Thymus (tissue), 11 donors: ENCODE results near the gene TEX55. TPM values are rescaled to one million over a fixed set of nuclear protein-coding genes. Genes with fewer than 3 reads are reported as not detected.
"Not testable (repeated sequence)": the region's sequence is repeated elsewhere in the genome, so short reads cannot be mapped to it uniquely, and the experiment has no call there.

Source experiments
- DNase-seq, 9 donors: peaks; one replicate each; pipeline ENCODE4 v3.0.0-alpha.2; 2013; ENCODE audit warnings: low spot score in 9 of 9, low read depth in 6 of 9, missing footprints in 1 of 9
- H3K27ac ChIP-seq, 2 donors: one replicate each; pipeline ENCODE4 v1.5.1; 2013; ENCODE audit warnings: control low read depth in 1 of 2, low read depth in 1 of 2, low read length in 1 of 2, mild to moderate bottlenecking in 1 of 2, moderate library complexity in 1 of 2
- H3K27me3 ChIP-seq, 2 donors: one replicate each; pipeline ENCODE4 v1.5.1; 2013; ENCODE audit warnings: low read length in 1 of 2; ENCODE audit not compliant: control insufficient read depth in 2 of 2, insufficient read depth in 1 of 2
- H3K36me3 ChIP-seq, 2 donors: one replicate each; pipeline ENCODE4 v1.5.1; 2013; ENCODE audit warnings: low read length in 1 of 2, mild to moderate bottlenecking in 1 of 2, moderate library complexity in 1 of 2; ENCODE audit not compliant: control insufficient read depth in 2 of 2, insufficient read depth in 2 of 2
- H3K4me1 ChIP-seq, 2 donors: one replicate each; pipeline ENCODE4 v1.5.1; 2013; ENCODE audit warnings: low read length in 2 of 2; ENCODE audit not compliant: control insufficient read depth in 2 of 2, insufficient read depth in 2 of 2
- H3K4me3 ChIP-seq, 2 donors: one replicate each; pipeline ENCODE4 v1.5.1; 2013; ENCODE audit warnings: low read length in 2 of 2, control low read depth in 1 of 2, mild to moderate bottlenecking in 1 of 2
- H3K9me3 ChIP-seq, 2 donors: one replicate each; pipeline ENCODE4 v1.5.1; 2013; ENCODE audit warnings: low read length in 1 of 2, mild to moderate bottlenecking in 1 of 2; ENCODE audit not compliant: control insufficient read depth in 2 of 2, insufficient read depth in 1 of 2
- WGBS: extraction: QIAGEN DNeasy Blood & Tissue Kit; methylation state at CpG from one replicate; pipeline ENCODE4 v1.1.7; 2013; 5-methylcytosine and 5-hydroxymethylcytosine counted together
- polyA plus RNA-seq: library from polyadenylated mRNA; stranded (reverse); fragments of 200-250 nt; gene quantifications from one replicate; pipeline ENCODE4 v1.2.3, GENCODE V29; 2013
- total RNA-seq: library from RNA; stranded (reverse); fragments of 120-200 nt; gene quantifications from one replicate; pipeline ENCODE4 v1.2.4, GENCODE V29; 2013
- donor health status: healthy.

TEX55 gene
- total and polyA plus RNA-seq, 2 donors: not detected

DNA sequence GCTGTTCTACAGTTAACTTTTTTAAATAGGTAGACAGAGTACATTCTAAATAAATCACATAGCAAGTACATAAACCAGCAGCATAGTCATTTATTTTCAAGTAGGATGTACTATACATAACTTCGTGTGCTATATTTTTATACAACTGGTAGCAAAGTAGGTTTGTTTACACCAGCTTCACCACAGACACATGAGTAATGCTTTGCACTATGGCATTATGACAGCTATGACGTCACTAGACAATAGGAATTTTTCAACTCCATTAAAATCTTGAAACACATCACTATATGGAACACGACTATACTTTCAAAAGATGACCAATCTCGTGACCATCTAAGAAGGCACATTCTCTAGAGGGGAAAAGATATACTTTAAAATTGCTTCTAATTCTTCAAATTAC, 3.5 kb downstream of the TEX55 start:
- no peaks in the 10 kb centered on the region for H3K36me3 ChIP-seq

GRCh38 chr3:119156868-119157267, 10.9 kb downstream of the TEX55 start:
- no peak for DNase-seq
- no peaks in the 10 kb centered on the region for H3K27me3 ChIP-seq
- no peaks in the 10 kb centered on the region for H3K4me1 ChIP-seq
- peaks cover 0 to 11% of the 10 kb centered on the region in 2 donors for H3K9me3 ChIP-seq
- H3K36me3 ChIP-seq: no peaks in the 10 kb centered on the region
- no peak overlapping the region for H3K27ac ChIP-seq
- no peak overlapping the region for H3K4me3 ChIP-seq

More for the DNA sequence above, 3.5 kb downstream of the TEX55 start:
- Histone ChIP-seq H3K4me3 (no peak overlapping the region), H3K9me3 (no peaks in the 10 kb centered on the region), H3K4me1 (no peaks in the 10 kb centered on the region), H3K27ac (no peak overlapping the region), H3K27me3 (no peaks in the 10 kb centered on the region)
- DNase-seq: no peak
- WGBS: 93% methylated on average over 4 of the region's 4 CpGs

GRCh38 chr3:119157971-119158370, 12.0 kb downstream of the TEX55 start:
- DNase-seq: no peak
- WGBS: 94% methylated on average over 2 of the region's 2 CpGs
- no peaks in the 10 kb centered on the region for H3K36me3 ChIP-seq
- no peak overlapping the region for H3K4me3 ChIP-seq
- peaks cover 0 to 11% of the 10 kb centered on the region in 2 donors for H3K9me3 ChIP-seq
- no peaks in the 10 kb centered on the region for H3K4me1 ChIP-seq
- no peaks in the 10 kb centered on the region for H3K27me3 ChIP-seq
- no peak overlapping the region for H3K27ac ChIP-seq

GRCh38 chr3:119160361-119160760, 14.4 kb downstream of the TEX55 start:
- H3K36me3 ChIP-seq: no peaks in the 10 kb centered on the region
- H3K27ac ChIP-seq: no peak overlapping the region
- H3K27me3 ChIP-seq: no peaks in the 10 kb centered on the region
- H3K4me3 ChIP-seq: no peak overlapping the region
- WGBS: 40% methylated on average over 1 of the region's 1 CpG
- peaks cover 0 to 19% of the 10 kb centered on the region in 2 donors for H3K9me3 ChIP-seq
- H3K4me1 ChIP-seq: no peaks in the 10 kb centered on the region
- DNase-seq: no peak

- DNase-seq: no peak
- peaks cover 0 to 19% of the 10 kb centered on the region in 2 donors for H3K9me3 ChIP-seq
- H3K27me3 ChIP-seq: no peaks in the 10 kb centered on the region
- no peak overlapping the region for H3K27ac ChIP-seq
- H3K36me3 ChIP-seq: no peaks in the 10 kb centered on the region
- H3K4me1 ChIP-seq: no peaks in the 10 kb centered on the region
- 64% methylated on average over 1 of the region's 1 CpG for WGBS
- H3K4me3 ChIP-seq: no peak overlapping the region
Observed at GRCh38 chr3:119160815-119161214, 14.8 kb downstream of the TEX55 start.

DNA sequence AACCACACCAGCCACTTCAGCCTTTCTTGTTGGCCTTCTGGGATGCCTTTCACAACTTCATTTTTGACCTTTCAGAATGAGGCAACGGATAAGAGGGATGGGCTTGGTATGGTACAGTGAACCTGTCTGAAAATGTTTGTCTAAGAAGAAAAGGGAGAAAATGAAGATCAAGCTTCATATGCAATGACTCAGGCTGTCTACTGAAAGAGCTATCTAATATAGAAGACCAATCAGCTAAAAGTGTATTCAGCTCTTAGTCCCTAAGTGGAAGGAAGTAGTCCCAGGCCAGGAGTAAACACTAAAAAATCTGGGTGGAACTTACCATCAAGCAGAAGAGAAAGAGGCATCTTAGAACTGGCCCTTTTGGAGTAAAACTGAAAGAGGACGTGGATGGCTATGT, 15.3 kb downstream of the TEX55 start:
- no peaks in the 10 kb centered on the region for H3K4me1 ChIP-seq
- H3K27me3 ChIP-seq: no peaks in the 10 kb centered on the region
- no peak for DNase-seq
- 83% methylated on average over 2 of the region's 2 CpGs for WGBS
- no peak overlapping the region for H3K27ac ChIP-seq
- peaks cover 0 to 15% of the 10 kb centered on the region in 2 donors for H3K9me3 ChIP-seq
- H3K36me3 ChIP-seq: no peaks in the 10 kb centered on the region
- H3K4me3 ChIP-seq: no peak overlapping the region

DNA sequence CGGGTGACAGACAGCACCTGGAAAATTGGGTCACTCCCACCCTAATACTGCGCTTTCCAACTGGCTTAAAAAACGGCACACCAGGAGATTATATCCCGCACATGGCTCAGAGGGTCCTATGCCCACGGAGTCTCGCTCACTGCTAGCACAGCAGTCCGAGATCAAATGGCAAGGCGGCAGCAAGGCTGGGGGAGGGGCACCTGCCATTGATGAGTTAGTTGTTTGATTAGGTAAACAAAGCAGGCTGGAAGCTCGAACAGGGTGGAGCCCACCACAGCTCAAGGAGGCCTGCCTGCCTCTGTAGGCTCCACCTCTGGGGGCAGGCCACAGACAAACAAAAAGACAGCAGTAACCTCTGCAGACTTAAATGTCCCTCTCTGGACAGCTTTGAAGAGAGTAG, 18.8 kb downstream of the TEX55 start:
- H3K4me1 ChIP-seq, DNase-seq, H3K27me3 ChIP-seq, H3K27ac ChIP-seq, H3K9me3 ChIP-seq, H3K36me3 ChIP-seq, H3K4me3 ChIP-seq: not testable (repeated sequence)
- WGBS: 97% methylated on average over 9 of the region's 9 CpGs

DNA sequence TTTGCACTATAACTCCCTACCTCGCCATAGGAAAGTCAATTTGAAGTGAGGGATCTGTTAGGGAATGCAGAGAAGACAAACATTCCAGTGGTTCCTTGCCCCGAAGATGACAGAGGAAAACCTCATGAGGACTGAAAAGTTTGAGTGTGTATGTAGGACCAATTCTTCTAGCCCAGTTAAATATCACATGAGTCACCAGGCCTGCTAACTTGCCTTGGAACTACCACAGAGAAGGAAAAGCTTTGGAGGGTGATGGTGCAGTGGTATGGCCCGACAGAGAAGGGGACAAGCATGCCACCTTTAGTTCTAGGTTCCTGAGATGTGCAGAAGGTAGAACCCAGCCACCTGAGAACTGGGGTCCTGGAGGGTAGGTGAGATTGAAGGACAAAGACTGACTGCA, 24.9 kb downstream of the TEX55 start:
- H3K36me3 ChIP-seq: no peaks in the 10 kb centered on the region
- no peaks in the 10 kb centered on the region for H3K4me1 ChIP-seq
- no peak overlapping the region for H3K27ac ChIP-seq
- WGBS: 96% methylated on average over 3 of the region's 3 CpGs
- no peak overlapping the region for H3K4me3 ChIP-seq
- H3K27me3 ChIP-seq: peaks cover 0 to 20% of the 10 kb centered on the region in 2 donors
- H3K9me3 ChIP-seq: no peaks in the 10 kb centered on the region
- DNase-seq: no peak

GRCh38 chr3:119173325-119173724, 27.4 kb downstream of the TEX55 start, which contains the start of gene UPK1B:
TSS of gene UPK1B (plus strand) at chr3:119173598. CDS start at chr3:119186742, 13,144 bp downstream.
- Histone ChIP-seq H3K4me1 (no peaks in the 10 kb centered on the region), H3K27me3 (peaks cover 0 to 22% of the 10 kb centered on the region in 2 donors), H3K27ac (no peak within 1 kb of the TSS), H3K9me3 (no peaks in the 10 kb centered on the region), H3K36me3 (no peaks in the 10 kb centered on the region), H3K4me3 (no peak within 1 kb of the TSS)
- DNase-seq: peak in 4 of 9 donors; percentile 2 to 29 (median 12)
- 48% methylated on average over 13 of the region's 13 CpGs for WGBS
